NT2/D1 (cell line): Measurements from ENCODE around the gene RASSF6.

Source experiments
- SUZ12 ChIP-seq: IDR thresholded peaks from 2 replicates; pipeline ENCODE4 v1.6.1; 2011; ENCODE audit not compliant: insufficient read length, insufficient read depth; ENCODE audit errors: extremely low read depth
- YY1 ChIP-seq: IDR thresholded peaks from 2 replicates; pipeline ENCODE4 v1.6.1; 2011; ENCODE audit not compliant: insufficient read length, insufficient read depth
- ZNF274 ChIP-seq: IDR thresholded peaks from 2 replicates; pipeline ENCODE4 v1.6.1; 2011; ENCODE audit warnings: mild to moderate bottlenecking, low read depth, low read length

DNA sequence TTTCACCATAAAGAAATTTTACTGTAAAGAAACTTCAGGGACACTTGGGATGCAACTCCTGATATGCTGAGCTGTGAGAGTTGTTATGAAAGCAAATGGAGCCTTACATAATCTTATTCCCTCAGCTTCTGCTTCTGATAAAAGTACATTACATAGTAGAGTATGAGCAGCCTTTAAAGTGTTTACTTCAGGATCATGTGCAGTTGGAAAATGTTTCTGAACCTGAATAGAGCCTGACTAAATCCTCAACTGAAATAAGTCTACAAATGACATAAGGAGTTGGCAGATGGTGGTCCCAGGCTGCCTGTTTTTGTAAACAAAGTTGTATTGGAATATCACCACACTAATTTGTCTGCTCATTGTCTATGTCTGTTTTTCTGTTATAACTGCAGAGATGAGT is 19.3 kb downstream of the RASSF6 start:
- no peak for TF ChIP-seq YY1
- no peak for TF ChIP-seq ZNF274
- TF ChIP-seq SUZ12, result no peak
